ENCODE results near the gene LGALS3BP.
"Not testable (repeated sequence)": the region's sequence is repeated elsewhere in the genome, so short reads cannot be mapped to it uniquely, and the experiment has no call there.

The LGALS3BP gene

GRCh38 chr17:78979780-78980623 is at the start of gene LGALS3BP:
Gene LGALS3BP, minus strand, starts transcription at chr17:78979923. Its CDS starts 2,732 bp downstream, at chr17:78977191.
- in situ Hi-C loops (cut with MboI; ENCODE audit: low sequenced_read_pairs) = no loop called here

GRCh38 chr17:79028496-79029326 is 49.0 kb upstream of the LGALS3BP start:
- in situ Hi-C loops (cut with MboI; ENCODE audit: low sequenced_read_pairs) = no loop called here

GRCh38 chr17:79027925-79028491 is 48.3 kb upstream of the LGALS3BP start:
- in situ Hi-C loops (cut with MboI; ENCODE audit: low sequenced_read_pairs) = no loop called here

- in situ Hi-C loops (cut with MboI; ENCODE audit: low sequenced_read_pairs) = no loop called here
These were observed 47.7 kb upstream of the LGALS3BP start for GRCh38 chr17:79027274-79027924.

GRCh38 chr17:79026376-79027273 is 46.9 kb upstream of the LGALS3BP start:
- in situ Hi-C loops (cut with MboI; ENCODE audit: low sequenced_read_pairs) = no loop called here

- in situ Hi-C loops (cut with MboI; ENCODE audit: low sequenced_read_pairs) = no loop called here
These were observed 45.4 kb upstream of the LGALS3BP start for GRCh38 chr17:79024901-79025737.

- in situ Hi-C loops (cut with MboI; ENCODE audit: low sequenced_read_pairs) = no loop called here
These were observed 44.4 kb upstream of the LGALS3BP start, which contains the start of gene C1QTNF1 for GRCh38 chr17:79023886-79024771. Gene C1QTNF1, plus strand, starts transcription at chr17:79024169. Its CDS starts 19,800 bp downstream, at chr17:79043969.

GRCh38 chr17:79023180-79023705 is 43.5 kb upstream of the LGALS3BP start:
- in situ Hi-C loops (cut with MboI; ENCODE audit: low sequenced_read_pairs) = no loop called here

- in situ Hi-C loops (cut with MboI; ENCODE audit: low sequenced_read_pairs) = no loop called here
These were observed 42.8 kb upstream of the LGALS3BP start for GRCh38 chr17:79022507-79022991.

GRCh38 chr17:79021929-79022328 is 42.2 kb upstream of the LGALS3BP start:
- in situ Hi-C loops (cut with MboI; ENCODE audit: low sequenced_read_pairs) = not testable (repeated sequence)

GRCh38 chr17:79020631-79021301 is 41.0 kb upstream of the LGALS3BP start:
- in situ Hi-C loops (cut with MboI; ENCODE audit: low sequenced_read_pairs) = no loop called here

GRCh38 chr17:79019632-79020584 is 40.2 kb upstream of the LGALS3BP start:
- in situ Hi-C loops (cut with MboI; ENCODE audit: low sequenced_read_pairs) = no loop called here

- in situ Hi-C loops (cut with MboI; ENCODE audit: low sequenced_read_pairs) = no loop called here
These were observed 39.5 kb upstream of the LGALS3BP start for GRCh38 chr17:79019261-79019631.

- in situ Hi-C loops (cut with MboI; ENCODE audit: low sequenced_read_pairs) = no loop called here
These were observed 38.6 kb upstream of the LGALS3BP start for GRCh38 chr17:79018370-79018695.

GRCh38 chr17:79017546-79018369 is 38.0 kb upstream of the LGALS3BP start:
- in situ Hi-C loops (cut with MboI; ENCODE audit: low sequenced_read_pairs) = no loop called here
